Gastroesophageal sphincter (tissue), 3 donors: ENCODE results near the gene DMKN.

Experiments used
- EP300 ChIP-seq: sonication (generic); formaldehyde crosslinking; IDR thresholded peaks from one replicate; pipeline ENCODE4 v1.6.1; 2017; ENCODE audit warnings: antibody characterized with exemption, mild to moderate bottlenecking
- POLR2A ChIP-seq, 2 donors: fragments of 450-650 bp; IDR thresholded peaks; one replicate each; pipeline ENCODE4 v1.6.1; 2017; ENCODE audit warnings: antibody characterized with exemption in 2 of 2, mild to moderate bottlenecking in 2 of 2, moderate library complexity in 1 of 2
- POLR2AphosphoS5 ChIP-seq: sonication (generic); formaldehyde crosslinking; IDR thresholded peaks from one replicate; pipeline ENCODE4 v1.6.1; 2017; ENCODE audit warnings: antibody characterized with exemption
- TF ChIP-seq, protein P1 (sequence below), 4 experiments: fragments of 200-600 bp in 2 of 4; fragments of 450-650 bp in 2 of 4; sonication (generic) in 1 of 4; IDR thresholded peaks; one replicate each; pipeline ENCODE4 v1.5.1; 2017 to 2019; ENCODE audit warnings: antibody characterized with exemption in 4 of 4, mild to moderate bottlenecking in 2 of 4, moderate library complexity in 2 of 4

GRCh38 chr19:35512831-35513627, 420 bp downstream of the DMKN start:
- TF ChIP-seq, protein P1, sequence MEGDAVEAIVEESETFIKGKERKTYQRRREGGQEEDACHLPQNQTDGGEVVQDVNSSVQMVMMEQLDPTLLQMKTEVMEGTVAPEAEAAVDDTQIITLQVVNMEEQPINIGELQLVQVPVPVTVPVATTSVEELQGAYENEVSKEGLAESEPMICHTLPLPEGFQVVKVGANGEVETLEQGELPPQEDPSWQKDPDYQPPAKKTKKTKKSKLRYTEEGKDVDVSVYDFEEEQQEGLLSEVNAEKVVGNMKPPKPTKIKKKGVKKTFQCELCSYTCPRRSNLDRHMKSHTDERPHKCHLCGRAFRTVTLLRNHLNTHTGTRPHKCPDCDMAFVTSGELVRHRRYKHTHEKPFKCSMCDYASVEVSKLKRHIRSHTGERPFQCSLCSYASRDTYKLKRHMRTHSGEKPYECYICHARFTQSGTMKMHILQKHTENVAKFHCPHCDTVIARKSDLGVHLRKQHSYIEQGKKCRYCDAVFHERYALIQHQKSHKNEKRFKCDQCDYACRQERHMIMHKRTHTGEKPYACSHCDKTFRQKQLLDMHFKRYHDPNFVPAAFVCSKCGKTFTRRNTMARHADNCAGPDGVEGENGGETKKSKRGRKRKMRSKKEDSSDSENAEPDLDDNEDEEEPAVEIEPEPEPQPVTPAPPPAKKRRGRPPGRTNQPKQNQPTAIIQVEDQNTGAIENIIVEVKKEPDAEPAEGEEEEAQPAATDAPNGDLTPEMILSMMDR (IDR thresholded peaks at IDR 0.05): no peak
- TF ChIP-seq EP300 (no peak), POLR2AphosphoS5 (no peak), POLR2A (IDR thresholded peaks at IDR 0.05) (no peak)
